Stimulated activated CD8-positive, alpha-beta memory T cell treated with anti-CD3 and anti-CD28 coated beads, Interleukin-2, amount 100 ng/mL, for 1 hour (primary cell): ENCODE measurements around the gene HIVEP3.

Source experiments
- DNase-seq, 2 donors: peaks; one replicate each; pipeline ENCODE4 v3.0.0-alpha.2; 2020; ENCODE audit warnings: low read depth in 2 of 2

The HIVEP3 gene

GRCh38 chr1:41666981-41667631 is 251.6 kb downstream of the HIVEP3 start:
- DNase-seq: peak in 1 of 2 donors; percentile 33

GRCh38 chr1:41665962-41666917 is 252.5 kb downstream of the HIVEP3 start:
- DNase-seq: no peak

- no peak for DNase-seq
Observed at GRCh38 chr1:41664861-41665640, 253.7 kb downstream of the HIVEP3 start.

DNA sequence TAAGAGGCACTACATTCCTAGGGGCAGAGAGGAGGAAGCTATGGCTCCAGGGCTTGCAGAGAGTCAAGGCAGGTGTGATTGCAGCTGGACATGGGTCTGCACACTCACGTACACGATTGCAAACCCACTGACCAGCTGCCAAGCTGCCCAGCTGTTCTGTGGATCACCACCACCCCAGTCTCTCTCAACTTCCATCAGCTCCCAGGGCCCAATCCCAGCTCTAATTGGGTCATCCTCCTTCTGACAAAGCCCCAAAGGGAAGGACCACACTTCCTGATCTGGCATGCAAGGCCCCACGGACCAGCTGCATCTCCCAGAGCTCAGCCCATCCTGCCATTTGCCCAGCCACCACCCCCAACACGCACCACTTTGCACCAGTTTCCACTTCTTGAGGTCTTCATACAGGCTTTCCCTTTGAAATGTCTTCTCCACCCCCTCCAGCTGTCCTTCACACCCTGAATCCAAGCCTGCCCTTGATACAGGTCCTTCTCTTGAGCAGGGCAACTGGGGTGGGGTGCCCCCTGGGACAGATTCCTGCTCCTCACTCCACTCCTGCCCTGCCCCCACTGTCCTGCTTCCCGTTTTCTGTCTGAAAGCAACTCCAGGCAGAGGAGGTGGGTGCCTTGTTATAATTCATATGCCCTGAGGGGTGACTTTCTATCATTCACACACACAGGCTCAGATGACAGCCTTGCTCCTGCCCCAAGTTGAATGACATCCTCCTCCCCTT is 254.9 kb downstream of the HIVEP3 start:
- DNase-seq: no peak

DNA sequence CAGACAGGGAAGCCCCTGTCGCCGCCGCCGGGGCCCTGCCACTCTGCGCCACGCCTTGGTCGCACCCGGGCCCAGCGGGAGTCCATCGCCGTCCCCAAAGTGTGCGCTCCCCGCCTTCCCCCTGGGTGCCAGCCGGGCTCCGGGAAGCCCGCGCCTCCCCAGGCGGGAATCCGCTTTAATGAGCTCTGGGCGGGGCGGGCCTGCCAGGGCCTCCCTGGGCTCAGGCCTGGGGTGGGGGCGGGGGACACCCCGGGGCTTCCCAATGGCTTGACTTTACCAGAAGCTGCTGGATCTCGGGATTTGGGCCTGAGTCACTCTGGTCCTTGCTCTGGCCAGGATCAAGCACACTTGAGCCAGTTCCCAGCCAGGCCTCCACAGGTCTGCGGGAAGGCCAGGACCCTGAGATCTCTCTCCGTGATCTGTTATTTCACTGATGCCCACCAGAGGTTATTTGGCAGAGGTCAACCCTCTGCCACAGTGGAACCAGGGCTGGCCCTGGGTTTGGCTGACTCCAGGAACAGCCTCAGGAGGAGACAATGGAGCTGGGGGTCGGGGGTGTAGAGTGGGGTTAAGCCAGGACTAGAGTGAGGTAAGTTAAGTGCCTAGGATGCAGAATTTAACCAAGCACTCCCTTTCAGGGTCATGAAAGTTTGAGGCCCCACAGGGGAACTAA is 255.8 kb downstream of the HIVEP3 start:
- no peak for DNase-seq

- DNase-seq: peak; percentile 48 to 61
Observed at GRCh38 chr1:41662061-41662764, 256.5 kb downstream of the HIVEP3 start.

- no peak for DNase-seq
Observed at GRCh38 chr1:41661428-41662060, 257.2 kb downstream of the HIVEP3 start.

- no peak for DNase-seq
Observed at GRCh38 chr1:41660570-41661427, 257.9 kb downstream of the HIVEP3 start.

GRCh38 chr1:41659903-41660302 is 258.8 kb downstream of the HIVEP3 start:
- no peak for DNase-seq

GRCh38 chr1:41659159-41659495 is 259.6 kb downstream of the HIVEP3 start:
- no peak for DNase-seq

DNA sequence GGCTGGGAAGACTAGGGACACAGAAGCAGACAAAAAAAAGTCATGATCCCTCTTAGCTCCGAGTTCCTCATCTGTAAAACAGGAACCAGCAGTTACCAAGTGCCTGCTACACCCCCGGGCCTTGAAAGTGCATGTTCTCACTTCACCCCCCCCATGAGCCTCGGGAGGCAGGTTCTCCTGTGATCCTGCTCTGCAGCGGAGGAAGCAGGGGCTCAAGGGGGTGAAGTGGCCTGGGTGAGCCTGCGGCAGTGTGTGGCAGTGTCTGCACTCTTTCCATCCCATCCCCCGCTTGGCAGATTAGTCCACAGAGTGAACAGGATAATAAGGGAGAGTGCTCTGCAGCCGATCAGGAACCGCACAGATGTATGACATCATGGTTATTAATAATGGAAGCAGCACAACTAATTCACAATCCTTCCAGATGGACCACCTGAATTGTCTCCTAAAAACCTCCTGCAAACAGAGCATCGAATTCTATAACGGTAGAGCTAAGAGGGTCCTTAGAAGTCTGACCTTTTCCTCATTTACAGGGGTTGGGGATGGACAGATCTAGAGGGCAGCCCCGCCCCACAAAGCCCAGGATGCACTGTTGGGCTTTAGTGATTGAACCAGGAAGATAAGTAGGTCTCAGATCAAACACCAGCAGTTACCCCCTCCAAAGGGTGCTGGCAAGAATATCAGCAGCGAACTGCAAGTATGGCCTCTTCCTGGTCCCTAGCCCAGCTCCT is 260.1 kb downstream of the HIVEP3 start:
- DNase-seq: no peak

- DNase-seq: no peak
Observed at GRCh38 chr1:41657679-41658295, 260.9 kb downstream of the HIVEP3 start.

DNA sequence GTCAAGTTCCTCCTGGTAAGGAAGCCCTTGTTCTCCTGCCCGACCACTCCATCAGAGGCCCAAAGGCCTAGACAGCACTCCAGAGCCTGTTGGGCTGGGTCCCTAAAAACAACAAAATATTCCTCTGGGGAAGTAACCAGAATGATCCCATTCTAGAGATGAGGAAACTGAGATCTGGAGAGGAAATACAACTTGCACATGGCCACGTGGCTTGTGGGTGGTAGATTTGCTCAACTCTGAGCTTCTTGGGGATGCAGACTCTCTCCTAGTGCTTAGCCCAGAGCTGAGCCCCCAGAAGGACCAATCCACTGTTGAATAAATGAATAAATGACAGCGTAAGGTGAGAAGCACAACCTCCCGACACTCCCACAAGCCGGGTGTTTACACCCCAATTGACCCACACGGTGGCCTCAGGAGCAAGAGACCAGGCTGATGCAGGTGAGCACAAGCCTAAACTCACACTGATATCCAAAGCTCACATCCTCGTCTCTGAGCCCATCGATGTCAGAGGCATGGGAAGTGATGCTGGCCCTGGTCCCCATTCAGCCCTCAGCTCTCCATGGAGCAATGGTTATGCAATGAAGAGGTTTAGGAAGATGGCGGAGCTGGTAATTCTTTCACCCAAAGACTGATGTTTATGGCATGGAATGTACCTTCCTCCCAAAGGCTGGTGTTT is 261.8 kb downstream of the HIVEP3 start:
- DNase-seq: no peak

GRCh38 chr1:41656068-41656467 is 262.7 kb downstream of the HIVEP3 start:
- DNase-seq: no peak

- DNase-seq: no peak
Observed at GRCh38 chr1:41655632-41656031, 263.1 kb downstream of the HIVEP3 start.

DNA sequence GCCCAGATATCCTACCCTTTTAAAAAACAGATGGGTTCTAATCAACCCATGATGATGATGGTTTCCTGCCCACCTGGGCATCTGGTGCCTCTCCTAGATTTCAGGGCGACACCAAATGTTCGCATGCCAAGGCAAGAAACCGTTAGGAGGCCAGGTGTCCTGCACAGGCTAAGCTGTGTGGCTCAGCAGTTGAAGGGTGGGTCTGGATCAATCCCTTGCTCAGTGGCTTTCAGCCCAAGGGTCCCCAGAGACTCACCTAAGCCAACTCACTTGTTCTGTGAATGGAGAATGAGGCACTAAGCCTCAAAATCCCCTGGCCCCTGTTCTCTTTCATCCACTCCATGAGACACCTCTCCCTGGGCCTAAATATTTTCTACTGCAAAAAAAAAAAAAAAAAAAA is 265.1 kb downstream of the HIVEP3 start:
- no peak for DNase-seq
